WTC11 (cell line): ENCODE measurements around the gene TST. TPM values are rescaled to one million over a fixed set of nuclear protein-coding genes. Genes with fewer than 3 reads are reported as not detected.

ENCODE experiments used
- ATAC-seq: fragments of 200-7000 bp; cut with Tn5 transposase; 2 replicates; pipeline ENCODE4 v1.10.0; 2021; ENCODE audit warnings: mild to moderate bottlenecking, moderate library complexity
- CTCF ChIA-PET: fragments of 300-600 bp; sonication (Branson Sonifier 250); formaldehyde crosslinking; loops from one replicate; lab custom pipeline; 2021; ENCODE audit warnings: antibody characterized with exemption; lab: Charles Lee
- POLR2A ChIA-PET: fragments of 350-600 bp; sonication (Branson Sonifier 250); formaldehyde crosslinking; loops from one replicate; lab custom pipeline; 2021; ENCODE audit warnings: antibody characterized with exemption; lab: Charles Lee
- DNase-seq: peaks from one replicate; pipeline ENCODE4 v3.0.0; 2021; ENCODE audit warnings: low spot score
- H3K27ac Mint-ChIP-seq: 2 replicates; pipeline ENCODE4 v1.8.0; 2021; ENCODE audit warnings: mixed read lengths
- H3K27me3 Mint-ChIP-seq: 2 replicates; pipeline ENCODE4 v1.8.0; 2021; ENCODE audit warnings: low read depth, mild to moderate bottlenecking, moderate library complexity, mixed read lengths
- H3K36me3 Mint-ChIP-seq: 2 replicates; pipeline ENCODE4 v1.8.0; 2021; ENCODE audit warnings: mixed read lengths
- H3K4me1 Mint-ChIP-seq: 2 replicates; pipeline ENCODE4 v1.8.0; 2022; ENCODE audit warnings: mixed read lengths
- H3K4me3 Mint-ChIP-seq: 2 replicates; pipeline ENCODE4 v1.8.0; 2021; ENCODE audit warnings: mild to moderate bottlenecking, moderate library complexity, mixed read lengths
- H3K9me3 Mint-ChIP-seq: 2 replicates; pipeline ENCODE4 v1.8.0; 2021; ENCODE audit warnings: mixed read lengths
- CDX4 ChIP-seq: fragments of 250-450 bp; sonication (Bioruptor Pico); IDR thresholded peaks from 2 replicates; pipeline ENCODE4 v1.9.0; 2021; ENCODE audit warnings: moderate library complexity, mild to moderate bottlenecking, inconsistent platforms, borderline replicate concordance
- E2F1 ChIP-seq: sonication (generic); formaldehyde crosslinking; IDR thresholded peaks from 2 replicates; pipeline ENCODE4 v1.8.0; 2022; ENCODE audit warnings: mild to moderate bottlenecking, missing genetic modification reagents
- GABPB1 ChIP-seq: sonication (generic); formaldehyde crosslinking; IDR thresholded peaks from 2 replicates; pipeline ENCODE4 v1.8.1; 2023; ENCODE audit warnings: mild to moderate bottlenecking, missing genetic modification reagents
- GRHL2 ChIP-seq: fragments of 250-450 bp; sonication (Bioruptor Pico); IDR thresholded peaks from 2 replicates; pipeline ENCODE4 v1.8.0; 2022; ENCODE audit warnings: mild to moderate bottlenecking, moderate library complexity; ENCODE audit not compliant: insufficient replicate concordance, severe bottlenecking
- JUN ChIP-seq: sonication (generic); formaldehyde crosslinking; IDR thresholded peaks from 2 replicates; pipeline ENCODE4 v1.8.0; 2023; ENCODE audit warnings: mild to moderate bottlenecking, missing genetic modification reagents
- RELA ChIP-seq: sonication (generic); formaldehyde crosslinking; IDR thresholded peaks from 2 replicates; pipeline ENCODE4 v1.8.1; 2022; ENCODE audit warnings: missing genetic modification reagents, mild to moderate bottlenecking, borderline replicate concordance
- SMAD4 ChIP-seq: sonication (generic); formaldehyde crosslinking; IDR thresholded peaks from 2 replicates; pipeline ENCODE4 v1.8.0; 2022; ENCODE audit warnings: mild to moderate bottlenecking, missing genetic modification reagents
- TEAD1 ChIP-seq: sonication (generic); formaldehyde crosslinking; IDR thresholded peaks from 2 replicates; pipeline ENCODE4 v1.8.0; 2022; ENCODE audit warnings: mild to moderate bottlenecking, missing genetic modification reagents
- ZNF138 ChIP-seq: sonication (generic); formaldehyde crosslinking; conservative IDR thresholded peaks from 2 replicates; pipeline ENCODE4 v1.8.1; 2022; ENCODE audit warnings: mild to moderate bottlenecking, moderate library complexity, missing genetic modification reagents
- ZNF532 ChIP-seq: fragments of 250-450 bp; sonication (Bioruptor Pico); IDR thresholded peaks from 2 replicates; pipeline ENCODE4 v1.9.0; 2021; ENCODE audit warnings: mild to moderate bottlenecking, borderline replicate concordance
- total RNA-seq: library from RNA; stranded (reverse); gene quantifications from 3 replicates; pipeline ENCODE4 v1.2.3, GENCODE V29; 2021
- TF ChIP-seq, protein P1 (sequence below): sonication (generic); formaldehyde crosslinking; IDR thresholded peaks from 2 replicates; pipeline ENCODE4 v1.8.0; 2022; ENCODE audit warnings: missing genetic modification reagents
- TF ChIP-seq, protein P2 (sequence below): sonication (generic); formaldehyde crosslinking; IDR thresholded peaks from 2 replicates; pipeline ENCODE4 v1.8.1; 2022; ENCODE audit warnings: mild to moderate bottlenecking, moderate library complexity, missing genetic modification reagents
- TF ChIP-seq, protein P3 (sequence below): sonication (generic); formaldehyde crosslinking; IDR thresholded peaks from 2 replicates; pipeline ENCODE4 v1.8.0; 2022; ENCODE audit warnings: mild to moderate bottlenecking, missing genetic modification reagents

TST gene
- total RNA-seq, 1 experiment from 2014 or later: 24.4 TPM

- TF ChIP-seq, protein P1, sequence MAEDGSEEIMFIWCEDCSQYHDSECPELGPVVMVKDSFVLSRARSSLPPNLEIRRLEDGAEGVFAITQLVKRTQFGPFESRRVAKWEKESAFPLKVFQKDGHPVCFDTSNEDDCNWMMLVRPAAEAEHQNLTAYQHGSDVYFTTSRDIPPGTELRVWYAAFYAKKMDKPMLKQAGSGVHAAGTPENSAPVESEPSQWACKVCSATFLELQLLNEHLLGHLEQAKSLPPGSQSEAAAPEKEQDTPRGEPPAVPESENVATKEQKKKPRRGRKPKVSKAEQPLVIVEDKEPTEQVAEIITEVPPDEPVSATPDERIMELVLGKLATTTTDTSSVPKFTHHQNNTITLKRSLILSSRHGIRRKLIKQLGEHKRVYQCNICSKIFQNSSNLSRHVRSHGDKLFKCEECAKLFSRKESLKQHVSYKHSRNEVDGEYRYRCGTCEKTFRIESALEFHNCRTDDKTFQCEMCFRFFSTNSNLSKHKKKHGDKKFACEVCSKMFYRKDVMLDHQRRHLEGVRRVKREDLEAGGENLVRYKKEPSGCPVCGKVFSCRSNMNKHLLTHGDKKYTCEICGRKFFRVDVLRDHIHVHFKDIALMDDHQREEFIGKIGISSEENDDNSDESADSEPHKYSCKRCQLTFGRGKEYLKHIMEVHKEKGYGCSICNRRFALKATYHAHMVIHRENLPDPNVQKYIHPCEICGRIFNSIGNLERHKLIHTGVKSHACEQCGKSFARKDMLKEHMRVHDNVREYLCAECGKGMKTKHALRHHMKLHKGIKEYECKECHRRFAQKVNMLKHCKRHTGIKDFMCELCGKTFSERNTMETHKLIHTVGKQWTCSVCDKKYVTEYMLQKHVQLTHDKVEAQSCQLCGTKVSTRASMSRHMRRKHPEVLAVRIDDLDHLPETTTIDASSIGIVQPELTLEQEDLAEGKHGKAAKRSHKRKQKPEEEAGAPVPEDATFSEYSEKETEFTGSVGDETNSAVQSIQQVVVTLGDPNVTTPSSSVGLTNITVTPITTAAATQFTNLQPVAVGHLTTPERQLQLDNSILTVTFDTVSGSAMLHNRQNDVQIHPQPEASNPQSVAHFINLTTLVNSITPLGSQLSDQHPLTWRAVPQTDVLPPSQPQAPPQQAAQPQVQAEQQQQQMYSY: no peak
- TF ChIP-seq, protein P2, sequence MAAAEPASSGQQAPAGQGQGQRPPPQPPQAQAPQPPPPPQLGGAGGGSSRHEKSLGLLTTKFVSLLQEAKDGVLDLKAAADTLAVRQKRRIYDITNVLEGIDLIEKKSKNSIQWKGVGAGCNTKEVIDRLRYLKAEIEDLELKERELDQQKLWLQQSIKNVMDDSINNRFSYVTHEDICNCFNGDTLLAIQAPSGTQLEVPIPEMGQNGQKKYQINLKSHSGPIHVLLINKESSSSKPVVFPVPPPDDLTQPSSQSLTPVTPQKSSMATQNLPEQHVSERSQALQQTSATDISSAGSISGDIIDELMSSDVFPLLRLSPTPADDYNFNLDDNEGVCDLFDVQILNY (CRISPR knock-in tag): no peak
- TF ChIP-seq RELA: no peak
- TF ChIP-seq JUN: no peak
- TF ChIP-seq, protein P3, sequence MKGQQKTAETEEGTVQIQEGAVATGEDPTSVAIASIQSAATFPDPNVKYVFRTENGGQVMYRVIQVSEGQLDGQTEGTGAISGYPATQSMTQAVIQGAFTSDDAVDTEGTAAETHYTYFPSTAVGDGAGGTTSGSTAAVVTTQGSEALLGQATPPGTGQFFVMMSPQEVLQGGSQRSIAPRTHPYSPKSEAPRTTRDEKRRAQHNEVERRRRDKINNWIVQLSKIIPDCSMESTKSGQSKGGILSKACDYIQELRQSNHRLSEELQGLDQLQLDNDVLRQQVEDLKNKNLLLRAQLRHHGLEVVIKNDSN (CRISPR knock-in tag): no peak
Measured at GRCh38 chr22:37025500-37026070, 6.3 kb upstream of the TST start (continued).

DNA sequence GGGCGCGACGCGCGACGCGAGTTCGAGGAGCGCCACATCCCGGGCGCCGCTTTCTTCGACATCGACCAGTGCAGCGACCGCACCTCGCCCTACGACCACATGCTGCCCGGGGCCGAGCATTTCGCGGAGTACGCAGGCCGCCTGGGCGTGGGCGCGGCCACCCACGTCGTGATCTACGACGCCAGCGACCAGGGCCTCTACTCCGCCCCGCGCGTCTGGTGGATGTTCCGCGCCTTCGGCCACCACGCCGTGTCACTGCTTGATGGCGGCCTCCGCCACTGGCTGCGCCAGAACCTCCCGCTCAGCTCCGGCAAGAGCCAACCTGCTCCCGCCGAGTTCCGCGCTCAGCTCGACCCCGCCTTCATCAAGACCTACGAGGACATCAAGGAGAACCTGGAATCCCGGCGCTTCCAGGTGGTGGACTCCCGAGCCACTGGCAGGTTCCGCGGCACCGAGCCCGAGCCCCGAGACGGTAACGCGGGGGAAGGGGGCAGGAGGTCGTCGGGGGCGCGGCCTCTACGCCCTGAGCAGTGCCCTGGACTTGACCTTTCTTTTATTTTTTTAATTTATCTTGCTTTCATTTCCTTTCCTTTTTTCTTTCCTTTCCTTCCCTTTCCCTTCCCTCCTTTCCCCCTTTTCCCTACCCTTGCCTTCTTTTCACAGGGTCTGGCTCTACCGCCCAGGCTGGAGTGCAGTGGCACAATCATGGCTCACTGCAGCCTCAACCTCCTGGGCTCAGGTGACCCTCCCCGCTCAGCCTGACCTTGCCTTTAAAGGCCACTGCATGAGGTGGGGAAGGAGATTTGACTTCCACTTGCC is 5.3 kb upstream of the TST start:
- TF ChIP-seq E2F1 (CRISPR knock-in tag) (no peak), GABPB1 (CRISPR knock-in tag) (no peak), CDX4 (CRISPR knock-in tag) (no peak)
- TF ChIP-seq, all 79 proteins: peak for 0
- Mint-ChIP-seq H3K4me1 (peaks cover 22% of the 10 kb centered on the region), H3K9me3 (no peaks in the 10 kb centered on the region), H3K27me3 (no peaks in the 10 kb centered on the region), H3K27ac (no peak overlapping the region), H3K4me3 (no peak overlapping the region), H3K36me3 (peaks cover 26% of the 10 kb centered on the region)
- ChIA-PET POLR2A (no interaction called here), CTCF (no interaction called here)
- no peak for DNase-seq
- ATAC-seq: no peak

DNA sequence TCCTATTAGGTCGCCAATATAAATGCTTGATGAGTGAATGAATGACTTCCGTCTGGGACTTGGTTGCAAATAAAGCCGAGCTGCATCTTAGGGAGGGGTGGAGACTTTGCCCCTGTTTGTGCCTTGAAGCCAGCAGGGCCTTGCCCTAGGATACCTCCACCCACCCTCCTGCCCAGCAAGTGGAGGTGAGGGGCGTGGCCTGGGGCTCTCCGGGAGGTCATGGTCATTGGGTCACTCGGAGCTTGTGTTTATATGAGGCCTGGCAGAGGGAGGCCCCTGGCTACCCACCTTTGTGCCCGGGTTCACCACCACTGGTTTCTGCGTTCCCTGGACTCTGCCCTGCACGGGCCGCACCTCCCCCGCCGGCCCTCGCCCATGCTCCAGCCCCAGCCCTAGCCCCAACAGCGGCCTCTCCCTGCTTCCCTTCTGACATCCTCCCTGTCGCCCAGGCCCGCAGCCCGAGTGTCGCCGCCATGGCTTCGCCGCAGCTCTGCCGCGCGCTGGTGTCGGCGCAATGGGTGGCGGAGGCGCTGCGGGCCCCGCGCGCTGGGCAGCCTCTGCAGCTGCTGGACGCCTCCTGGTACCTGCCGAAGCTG is 4.6 kb upstream of the TST start:
- ATAC-seq (no peak), DNase-seq (no peak)
- ChIA-PET CTCF (interaction anchor here (0.8 to 1.8 kb wide), 3 partner anchors 12 to 168 kb away, joined by 3 to 7 read pairs (median 3); no protein-coding TSS in a partner anchor), POLR2A (interaction anchor here (0.6 kb wide), 1 partner anchor 12 kb away, joined by 5 read pairs; no protein-coding TSS in a partner anchor)
- H3K27ac Mint-ChIP-seq: no peak overlapping the region
- peaks cover 22% of the 10 kb centered on the region for H3K4me1 Mint-ChIP-seq
- H3K27me3 Mint-ChIP-seq: no peaks in the 10 kb centered on the region
- TF ChIP-seq ZNF532 (CRISPR knock-in tag): no peak
- no peak for TF ChIP-seq GRHL2 (CRISPR knock-in tag)
- TF ChIP-seq ZNF138 (CRISPR knock-in tag): no peak
- TF ChIP-seq SMAD4: no peak
- no peak for TF ChIP-seq TEAD1 (CRISPR knock-in tag)
- H3K36me3 Mint-ChIP-seq: peaks cover 26% of the 10 kb centered on the region
- H3K9me3 Mint-ChIP-seq: no peaks in the 10 kb centered on the region
- H3K4me3 Mint-ChIP-seq: no peak overlapping the region
